Activated T-cell treated with anti-CD3 and anti-CD28 coated beads, Interleukin-2, amount 50 U/mL, for 48 hours (primary cell): ENCODE data around the gene PIP4K2A.
A peak's percentile ranks its signal among the peaks of the same experiment; 100 is the strongest.
"Not testable (repeated sequence)": the region's sequence is repeated elsewhere in the genome, so short reads cannot be mapped to it uniquely, and the experiment has no call there.

ENCODE experiments used
- DNase-seq, 2 experiments: peaks; one replicate each; pipeline ENCODE4 v3.0.0-alpha.2; 2020

Gene PIP4K2A

DNA sequence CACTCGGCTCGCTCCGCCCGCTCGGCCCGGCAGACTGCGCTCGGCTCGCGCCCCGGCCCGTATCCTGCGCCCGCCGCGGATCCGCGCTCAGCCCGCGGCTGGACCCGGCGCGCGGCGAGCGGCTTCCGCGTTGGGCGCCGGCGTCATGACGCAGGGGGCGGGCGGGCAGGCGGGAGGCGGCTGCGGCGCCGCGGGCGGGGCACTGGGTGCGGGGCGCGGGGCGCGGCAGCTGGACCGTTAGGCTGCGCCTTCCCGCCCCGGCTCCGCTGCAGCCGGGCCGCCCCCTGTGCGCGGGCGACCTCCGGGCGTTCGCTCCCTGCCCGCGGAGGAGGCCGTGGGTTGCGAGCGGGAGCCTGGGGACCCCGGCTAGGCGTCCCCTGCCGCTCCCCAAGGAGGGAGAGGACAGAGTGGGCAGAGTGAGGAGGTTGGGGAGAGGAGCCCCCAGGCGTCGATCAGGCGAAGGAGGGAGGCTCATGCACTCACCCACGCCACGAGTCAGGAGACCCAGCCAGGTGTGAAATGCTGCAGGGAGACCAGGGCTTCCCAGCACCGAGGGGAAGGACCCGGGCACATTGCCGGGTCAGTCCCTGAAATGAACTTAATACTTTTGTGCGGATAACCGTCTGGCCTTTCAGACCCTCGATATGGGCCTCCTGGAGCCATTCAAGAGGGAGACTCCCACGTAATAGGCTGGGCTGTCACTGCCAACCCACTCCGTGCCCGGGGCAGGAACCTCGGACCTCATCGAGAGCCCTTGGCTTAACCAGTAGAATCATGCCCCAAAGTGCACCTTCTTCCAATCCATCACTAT lies at the start of gene PIP4K2A:
Gene PIP4K2A, minus strand, starts transcription at position 100 of the 811 bp plus-strand sequence. CDS start 252 bp downstream, outside the sequence.
- DNase-seq, result peak; percentile 77 to 83

DNA sequence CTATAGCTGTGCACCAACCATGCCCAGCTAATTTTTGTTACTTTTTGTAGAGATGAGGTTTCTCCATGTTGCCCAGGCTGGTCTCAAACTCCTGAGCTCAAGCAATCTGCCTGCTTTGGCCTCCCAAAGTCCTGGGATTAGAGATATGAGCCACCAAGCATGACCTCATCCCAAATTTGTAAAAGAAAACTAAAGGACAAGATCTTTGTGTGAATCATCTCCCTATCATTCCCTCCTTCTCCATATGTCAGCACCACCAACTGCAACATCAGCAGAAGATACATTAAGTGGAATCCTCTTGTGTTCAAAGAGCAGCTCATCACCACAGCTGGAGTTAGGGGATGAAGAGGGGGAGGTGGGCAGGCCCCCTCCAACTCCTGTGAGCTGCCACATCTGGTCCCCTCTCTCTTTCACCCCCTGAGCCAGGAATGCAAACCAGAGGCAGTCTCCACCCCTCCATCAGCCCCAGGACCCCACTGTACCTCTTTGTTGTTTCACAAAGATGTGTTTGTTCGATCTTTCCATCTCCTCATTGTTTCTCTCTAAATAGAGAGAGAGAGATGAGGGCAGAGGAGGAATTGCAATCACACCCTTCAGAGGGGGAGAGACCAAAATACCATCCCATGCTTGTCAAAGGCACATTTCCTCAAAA lies 47.3 kb upstream of the PIP4K2A start:
- DNase-seq, result no peak

DNA sequence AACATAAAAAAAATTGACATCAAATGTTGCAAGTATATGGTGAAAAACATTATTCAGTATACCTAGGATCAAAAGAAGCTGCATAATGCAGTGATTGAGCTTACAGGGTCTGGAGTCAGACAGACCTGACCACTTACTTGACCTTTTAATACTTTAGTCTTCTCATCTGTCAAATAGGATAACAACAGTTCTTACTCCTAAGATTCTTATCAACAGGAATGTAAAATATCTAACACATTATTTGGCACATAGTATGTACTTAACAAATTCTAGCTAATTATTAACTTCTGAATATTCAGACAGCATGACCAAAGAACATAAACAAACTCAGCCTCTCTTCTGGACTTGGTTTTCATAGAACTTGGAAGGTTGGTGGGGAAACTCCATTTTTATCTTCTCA lies 45.6 kb upstream of the PIP4K2A start:
- DNase-seq, result no peak

DNA sequence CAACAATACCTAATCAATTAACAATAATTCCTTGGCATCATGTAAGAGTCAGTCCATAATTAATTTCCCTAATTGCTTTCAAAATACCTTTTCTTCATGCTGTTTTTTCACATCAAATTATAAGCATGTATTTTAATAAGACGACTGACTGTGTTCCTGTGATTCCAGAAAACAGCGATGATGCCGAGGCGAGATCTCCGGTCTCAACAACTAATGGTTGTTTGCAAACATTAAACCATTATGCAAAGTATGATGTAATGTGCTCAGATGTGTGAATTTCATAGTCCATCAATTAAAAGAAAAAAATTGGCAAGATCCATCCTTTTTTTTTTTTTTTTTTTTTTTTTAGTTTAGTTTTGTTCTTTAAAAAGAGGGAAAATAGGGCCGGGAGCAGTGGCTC lies 44.5 kb upstream of the PIP4K2A start:
- DNase-seq, result no peak

DNA sequence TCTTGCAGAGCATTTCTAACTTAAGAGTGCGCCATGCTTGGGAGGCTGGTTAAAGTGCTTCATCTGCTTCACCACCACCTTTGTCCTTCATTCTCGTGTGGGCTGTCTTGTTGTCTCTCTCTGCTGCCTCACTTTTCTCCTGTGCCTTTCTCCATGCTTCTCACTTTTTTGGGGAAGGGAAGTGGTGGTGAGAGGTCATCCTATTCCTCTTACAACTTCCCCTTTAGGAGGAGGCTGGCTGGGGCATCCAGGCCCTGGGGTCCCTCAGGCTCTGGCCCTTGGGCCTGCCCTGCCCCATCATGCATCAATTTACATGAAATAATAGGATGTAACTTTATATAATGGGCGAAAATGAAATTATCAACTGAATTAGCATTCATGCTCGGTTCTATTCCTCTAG lies 39.9 kb upstream of the PIP4K2A start:
- no peak for DNase-seq

DNA sequence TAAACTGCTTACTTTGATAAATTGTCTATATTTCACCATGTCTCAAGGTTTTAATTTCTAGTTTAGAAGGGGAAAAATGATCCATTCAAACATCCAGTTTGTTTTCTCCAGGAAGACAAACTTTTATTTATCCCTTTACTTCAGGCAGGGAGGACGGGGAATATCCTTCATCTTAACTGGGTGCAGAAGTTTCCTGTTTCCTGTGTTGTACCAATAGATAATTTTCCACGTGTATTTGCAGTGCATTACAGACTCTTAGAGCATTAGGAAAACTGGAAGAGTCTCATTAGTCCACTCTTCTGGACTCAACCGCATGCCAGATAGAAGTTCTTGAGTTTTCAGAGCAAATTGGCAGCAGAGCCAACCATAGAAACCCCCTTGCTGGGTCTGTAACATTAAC lies 39.4 kb upstream of the PIP4K2A start:
- no peak for DNase-seq

DNA sequence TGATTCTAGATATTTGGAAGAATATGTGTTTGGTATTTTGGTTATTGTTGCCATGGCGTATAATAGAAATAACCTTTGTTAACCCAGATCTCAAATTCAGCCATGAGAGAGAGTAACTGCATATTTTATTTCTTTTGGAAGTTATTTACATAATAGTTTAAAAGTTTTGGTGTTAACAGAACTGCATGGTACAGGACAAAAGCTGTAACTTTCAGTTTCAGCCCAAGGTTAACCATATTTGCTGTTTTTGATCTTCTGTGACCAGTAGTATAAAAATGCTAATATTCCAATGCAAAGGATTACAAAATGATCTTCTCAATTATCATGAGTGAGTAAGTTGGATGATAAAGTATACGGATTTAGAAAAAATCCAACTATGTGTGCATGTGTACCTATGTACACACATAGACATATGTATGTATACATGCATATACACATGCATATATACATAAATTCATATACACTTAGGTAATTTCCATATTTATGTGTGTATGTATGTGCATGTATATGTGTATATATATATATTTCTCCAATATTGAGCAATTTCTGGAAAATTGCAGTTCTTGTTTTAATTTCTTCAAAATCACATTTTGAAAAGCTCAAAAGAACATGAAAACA lies 38.0 kb upstream of the PIP4K2A start:
- no peak for DNase-seq

DNA sequence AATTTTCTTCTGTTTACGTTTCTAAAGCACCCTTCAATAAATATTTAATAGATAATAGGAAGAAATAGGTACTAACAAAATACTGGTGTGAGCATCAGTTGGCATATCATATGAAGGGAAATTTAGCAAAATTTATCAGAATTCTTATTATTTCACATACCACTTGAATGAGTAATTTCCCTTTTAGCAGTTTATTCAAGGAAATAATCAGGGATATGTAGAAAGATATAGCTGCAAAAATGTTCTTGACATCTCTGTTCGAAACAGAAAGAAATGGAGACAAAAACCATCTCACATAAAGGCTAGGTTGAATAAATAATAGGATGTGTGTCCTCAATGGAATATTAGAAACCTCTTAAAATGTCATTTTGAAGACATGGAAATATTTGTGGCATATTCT lies 35.8 kb upstream of the PIP4K2A start:
- DNase-seq, result no peak

DNA sequence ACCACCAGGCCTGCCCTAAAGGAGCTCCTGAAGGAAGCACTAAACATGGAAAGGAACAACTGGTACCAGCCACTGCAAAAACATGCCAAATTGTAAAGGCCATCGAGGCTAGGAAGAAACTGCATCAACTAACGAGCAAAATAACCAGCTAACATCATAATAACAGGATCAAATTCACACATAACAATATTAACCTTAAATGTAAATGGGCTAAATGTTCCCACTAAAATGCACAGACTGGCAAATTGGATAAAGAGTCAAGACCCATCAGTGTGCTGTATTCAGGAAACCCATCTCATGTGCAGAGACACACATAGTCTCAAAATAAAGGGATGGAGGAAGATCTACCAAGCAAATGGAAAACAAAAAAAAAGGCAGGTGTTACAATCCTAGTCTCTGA lies 30.5 kb upstream of the PIP4K2A start:
- DNase-seq, result not testable (repeated sequence)

DNA sequence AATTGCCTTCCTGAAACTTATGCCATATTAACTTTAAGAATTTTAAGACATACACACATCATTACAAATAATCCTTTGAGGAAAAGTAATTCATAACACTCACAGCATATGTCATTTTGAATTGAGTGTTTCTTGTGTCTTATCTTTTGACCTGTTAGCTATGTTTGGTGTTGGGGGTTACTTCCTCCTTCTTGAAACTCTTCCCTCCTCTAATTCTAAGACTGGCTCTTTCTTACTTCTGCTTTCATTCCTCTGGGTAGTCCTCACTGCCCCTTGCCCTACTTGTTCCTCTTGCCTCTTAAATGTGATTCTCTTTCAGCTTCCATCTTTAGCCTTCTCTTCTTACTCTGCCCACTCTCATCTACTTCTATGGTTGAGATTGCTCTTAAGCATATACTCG lies 28.3 kb upstream of the PIP4K2A start:
- no peak for DNase-seq

DNA sequence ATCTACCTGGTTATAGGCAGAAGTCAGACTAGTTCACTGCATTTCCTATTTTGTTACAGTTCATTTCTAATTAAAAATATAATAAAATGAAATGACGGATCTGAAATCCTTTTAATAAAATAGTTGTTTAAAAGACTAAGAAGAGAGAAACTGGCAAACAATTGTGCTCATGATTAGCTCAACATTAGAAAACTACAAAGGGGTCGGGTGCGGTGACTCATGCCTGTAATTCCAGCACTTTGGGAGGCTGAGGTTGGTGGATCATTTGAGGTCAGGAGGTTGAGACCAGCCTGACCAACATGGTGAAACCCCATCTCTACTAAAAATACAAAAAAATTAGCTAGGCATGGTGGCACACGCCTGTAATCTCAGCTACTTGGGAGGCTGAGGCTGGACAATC lies 27.3 kb upstream of the PIP4K2A start:
- DNase-seq, result not testable (repeated sequence)

DNA sequence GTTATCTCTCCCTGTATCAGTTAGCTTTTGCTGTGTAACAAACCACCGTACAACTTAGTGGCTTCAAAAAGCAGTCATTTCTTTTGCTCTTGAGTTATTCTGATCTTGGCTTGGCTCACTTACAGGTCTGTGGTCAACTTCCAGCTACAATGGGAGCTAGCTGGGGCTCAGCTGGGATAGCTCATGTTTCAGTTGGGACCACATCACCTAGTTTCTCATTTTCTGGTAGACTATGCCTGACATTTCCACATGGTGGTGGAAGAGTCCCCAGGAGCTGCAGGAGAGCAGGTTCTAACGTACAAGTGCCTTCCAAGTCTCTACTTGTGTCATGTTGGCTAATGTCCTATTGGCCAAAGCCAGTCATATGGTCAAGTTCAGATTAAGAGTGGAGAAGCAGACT lies 25.8 kb upstream of the PIP4K2A start:
- no peak for DNase-seq

DNA sequence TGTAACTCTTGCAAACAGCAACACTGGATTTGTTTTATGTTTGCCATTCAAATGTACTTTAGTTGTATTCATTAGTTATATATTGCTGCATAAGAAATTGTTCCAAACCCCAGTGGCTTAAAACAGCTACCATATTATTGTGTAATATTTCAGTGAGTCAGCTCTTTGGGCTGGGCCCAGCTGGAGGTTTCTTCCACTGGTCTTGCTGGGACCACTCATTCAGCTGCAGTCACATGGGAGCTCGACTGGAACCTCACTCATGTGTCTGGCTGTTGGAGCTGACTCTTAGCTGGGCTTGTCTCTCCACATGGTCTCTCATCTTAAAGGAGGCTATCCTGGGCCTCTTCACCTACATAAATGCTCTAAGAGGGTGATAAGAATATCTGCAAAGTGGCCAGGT lies 23.2 kb upstream of the PIP4K2A start:
- DNase-seq, result no peak

DNA sequence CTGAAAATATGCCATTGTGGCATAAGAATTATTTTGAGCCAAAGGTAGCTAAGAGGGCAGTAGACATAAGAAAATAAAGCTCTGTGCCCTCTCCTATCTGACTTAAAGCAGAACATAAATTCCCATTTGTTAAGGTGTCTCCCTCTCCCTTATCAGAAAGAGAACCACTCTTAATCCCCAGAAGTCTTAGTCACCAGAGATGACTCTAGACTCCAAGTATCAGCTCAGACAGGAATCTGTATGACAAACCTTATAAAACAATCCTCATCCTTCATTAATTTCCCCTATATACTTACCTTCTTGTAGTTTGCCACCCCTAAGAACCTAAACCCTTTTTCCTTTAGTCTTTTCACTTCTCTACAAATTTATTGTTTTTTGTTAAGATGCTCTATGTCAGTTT lies 21.8 kb upstream of the PIP4K2A start:
- no peak for DNase-seq

DNA sequence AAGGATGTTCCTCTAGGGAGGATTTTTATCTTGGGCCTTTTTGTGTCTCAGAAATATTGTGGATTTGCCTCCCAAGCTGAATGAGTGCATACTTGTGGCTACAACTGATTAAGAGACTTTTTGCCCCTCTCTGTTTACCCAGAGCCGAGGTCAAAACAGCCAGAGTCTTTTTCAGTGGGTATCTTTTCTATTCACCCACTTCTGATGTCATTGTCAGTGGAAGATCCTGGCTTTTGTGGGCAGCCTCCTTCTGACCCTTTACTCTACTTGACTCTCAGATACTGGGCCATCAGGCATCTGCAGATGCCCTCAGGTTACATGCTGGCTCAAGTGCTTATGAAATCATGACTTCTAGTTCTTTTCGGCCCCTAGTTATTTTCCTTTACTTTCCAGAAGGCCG lies 19.6 kb upstream of the PIP4K2A start:
- no peak for DNase-seq

DNA sequence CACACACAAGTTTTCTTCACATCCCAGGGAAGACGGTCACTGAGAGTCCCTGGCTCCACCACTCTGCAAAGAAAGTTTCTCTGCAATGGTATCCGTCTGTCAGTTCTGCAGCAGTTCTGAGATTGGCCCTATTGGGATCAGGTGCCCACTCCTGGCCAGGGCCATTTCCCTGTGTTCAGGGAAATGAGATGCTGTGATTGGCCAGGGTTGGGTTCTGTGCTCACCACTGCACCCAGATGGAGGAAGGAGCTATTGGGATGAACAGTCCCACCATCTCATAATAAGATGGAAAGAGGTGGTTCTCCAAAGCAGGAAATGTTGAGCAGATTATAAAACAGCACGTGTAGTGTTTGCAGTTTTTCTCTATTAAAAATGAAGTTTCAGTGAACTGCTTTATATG lies 13.3 kb upstream of the PIP4K2A start:
- DNase-seq, result no peak

DNA sequence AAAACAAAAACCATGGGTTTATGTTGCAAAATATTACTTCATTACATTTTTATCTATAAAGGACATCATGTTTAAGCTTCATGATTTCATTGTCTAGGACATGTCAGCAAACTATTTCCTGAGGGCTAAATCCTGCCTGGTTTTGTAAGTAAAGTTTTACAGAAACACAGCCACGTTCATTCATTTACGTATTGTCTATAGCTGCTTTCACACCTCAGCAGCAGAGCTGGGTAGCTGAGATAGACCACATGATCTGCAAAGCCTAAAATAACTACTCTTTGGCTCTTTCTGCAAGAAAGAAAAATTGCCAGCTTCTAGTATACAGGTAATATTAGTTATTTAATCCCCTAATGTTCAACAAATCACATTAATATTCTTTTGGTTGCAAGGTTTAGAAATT lies 12.7 kb upstream of the PIP4K2A start:
- DNase-seq, result no peak

DNA sequence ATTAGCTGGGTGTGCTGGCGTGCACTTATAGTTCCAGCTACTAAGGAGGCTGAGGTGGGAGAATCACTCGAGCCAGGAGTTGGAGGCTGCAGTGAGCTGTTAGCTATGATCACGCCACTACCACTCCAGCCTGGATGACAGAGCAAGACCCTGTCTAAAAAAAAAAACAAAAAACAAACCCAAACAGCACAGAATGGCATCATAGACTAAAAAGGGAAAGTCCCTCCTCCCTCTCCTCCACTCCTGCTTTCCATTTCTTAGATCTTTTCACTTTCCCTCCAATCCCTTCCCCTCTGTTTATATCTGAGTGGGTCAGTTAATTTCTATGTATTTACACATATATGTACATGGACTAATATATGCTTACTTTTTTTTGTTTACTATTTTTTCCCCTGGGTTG lies 10.4 kb upstream of the PIP4K2A start:
- DNase-seq, result no peak

DNA sequence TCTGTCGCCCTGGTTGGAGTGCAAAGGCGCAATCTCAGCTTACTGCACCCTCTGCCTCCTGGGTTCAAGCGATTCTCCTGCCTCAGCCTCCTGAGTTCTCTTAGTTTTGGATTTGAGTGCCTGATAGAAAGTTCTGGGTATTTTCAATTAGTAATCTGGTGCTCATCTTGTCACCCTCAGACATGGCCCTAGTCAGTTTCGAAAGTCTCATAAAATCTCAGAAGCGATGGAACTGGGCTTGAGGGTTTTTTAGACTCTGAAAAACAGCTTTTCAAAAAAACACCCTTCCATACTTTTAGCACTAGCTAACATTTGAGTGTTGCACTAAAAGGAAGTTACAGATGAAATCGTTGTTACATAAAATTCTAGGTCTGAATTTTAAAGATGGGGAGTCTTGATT lies 9.4 kb upstream of the PIP4K2A start:
- no peak for DNase-seq

DNA sequence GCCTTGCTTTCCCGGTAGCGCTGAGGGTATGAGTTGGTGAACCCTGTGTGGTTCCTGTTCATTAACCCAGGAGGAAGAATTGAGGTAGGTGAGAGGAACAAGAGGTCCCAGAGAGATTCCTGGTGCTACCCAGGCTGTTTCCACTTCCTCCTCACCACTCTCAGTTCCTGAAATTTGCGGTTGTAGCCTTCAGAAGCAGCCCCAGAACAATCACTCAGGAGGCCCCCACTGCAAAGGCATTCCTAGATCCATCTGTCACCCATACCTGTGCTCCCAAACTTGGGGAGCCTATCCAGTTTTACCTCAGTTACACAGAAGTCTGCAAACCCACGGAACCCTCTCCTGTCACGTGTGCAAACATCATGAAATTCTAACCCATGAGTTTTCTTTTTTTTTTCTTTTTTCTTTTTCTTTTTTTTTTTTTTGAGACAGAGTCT lies 9.0 kb upstream of the PIP4K2A start:
- DNase-seq, result no peak

DNA sequence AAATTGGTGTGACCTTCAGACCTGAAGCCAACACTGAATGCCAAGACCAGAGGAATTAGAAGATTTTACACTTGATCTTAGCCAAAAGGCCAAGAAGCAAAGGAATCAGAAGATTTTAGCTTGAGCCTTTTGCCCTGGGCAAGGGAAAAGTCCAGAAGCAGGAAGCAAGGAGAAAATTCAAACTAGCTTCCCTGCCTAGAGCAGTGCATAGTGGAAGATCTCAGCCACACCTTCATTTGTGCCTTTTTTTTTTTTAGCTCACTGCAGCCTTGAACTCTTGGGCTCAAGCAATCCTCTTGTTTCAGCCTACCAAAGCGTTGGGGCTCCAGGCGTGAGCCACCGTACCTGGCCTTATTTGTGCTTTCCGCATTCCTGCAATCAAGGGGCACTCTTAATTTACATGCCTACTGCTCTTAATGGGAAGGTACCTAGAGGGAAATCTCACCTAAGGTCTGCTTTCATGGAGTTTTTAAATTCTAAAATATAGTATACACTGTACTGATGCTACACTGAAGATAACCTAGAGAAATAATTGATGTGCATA lies 8.3 kb upstream of the PIP4K2A start:
- no peak for DNase-seq

DNA sequence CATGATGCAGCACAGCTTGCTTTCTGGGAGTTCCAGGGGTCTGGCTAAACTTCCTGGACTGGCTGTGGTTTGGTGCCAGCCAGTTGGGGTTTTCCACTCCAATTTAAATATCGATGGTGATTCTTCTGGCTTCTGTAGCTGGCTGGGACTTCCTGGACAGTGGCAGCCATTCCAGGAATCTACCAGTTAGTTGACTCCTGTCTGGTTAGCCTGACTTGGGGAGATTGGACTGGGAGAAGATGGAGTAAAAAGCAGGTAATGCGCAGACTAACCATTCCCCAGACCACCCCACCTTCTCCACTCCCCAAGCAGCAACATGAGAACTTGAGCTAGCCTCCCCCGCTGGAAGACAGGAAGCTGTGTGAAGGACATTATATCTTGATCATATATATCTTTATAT lies 6.3 kb upstream of the PIP4K2A start:
- DNase-seq, result no peak

DNA sequence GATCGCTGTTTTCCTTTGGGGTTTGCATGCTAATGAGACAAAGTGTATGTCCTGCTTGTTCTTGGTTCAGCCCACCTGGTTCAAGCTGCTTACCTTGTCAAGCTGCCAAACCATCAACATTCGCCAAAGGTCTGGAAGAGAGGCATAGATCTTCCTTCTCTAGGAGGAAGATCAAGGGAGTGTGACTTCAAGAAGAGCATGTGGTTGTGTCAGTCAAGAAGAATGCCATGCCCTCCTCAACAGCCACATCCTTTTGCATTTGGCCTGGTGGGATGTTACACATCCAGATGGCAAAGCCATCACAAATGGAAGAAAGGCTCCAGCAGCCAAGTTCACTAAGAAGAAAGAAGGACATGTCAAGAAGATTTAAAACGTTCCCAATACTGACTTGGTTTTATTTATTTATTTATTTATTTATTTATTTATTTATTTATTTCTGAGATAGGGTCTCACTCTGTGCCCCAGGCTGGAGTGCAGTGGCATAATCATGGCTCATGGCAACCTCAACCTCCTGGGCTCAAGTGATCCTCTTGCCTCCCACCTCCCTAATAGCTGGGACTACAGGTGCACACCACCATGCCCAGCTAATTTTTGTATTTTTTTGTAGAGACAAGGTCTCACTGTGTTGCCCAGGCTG lies 5.1 kb upstream of the PIP4K2A start:
- no peak for DNase-seq
